GM12892 (cell line): Measurements from ENCODE around the gene ILF3.

Source experiments
- POLR2A ChIP-seq: IDR thresholded peaks from 2 replicates; pipeline ENCODE4 v1.6.1; 2011; ENCODE audit warnings: low read depth, low read length, control low read depth
- POLR2AphosphoS5 ChIP-seq: IDR thresholded peaks from 2 replicates; pipeline ENCODE4 v1.6.1; 2011; ENCODE audit warnings: low read depth, low read length, control low read depth
- TAF1 ChIP-seq: IDR thresholded peaks from 2 replicates; pipeline ENCODE4 v1.6.1; 2011; ENCODE audit warnings: low read depth, mild to moderate bottlenecking, control low read depth, low read length, borderline replicate concordance

DNA sequence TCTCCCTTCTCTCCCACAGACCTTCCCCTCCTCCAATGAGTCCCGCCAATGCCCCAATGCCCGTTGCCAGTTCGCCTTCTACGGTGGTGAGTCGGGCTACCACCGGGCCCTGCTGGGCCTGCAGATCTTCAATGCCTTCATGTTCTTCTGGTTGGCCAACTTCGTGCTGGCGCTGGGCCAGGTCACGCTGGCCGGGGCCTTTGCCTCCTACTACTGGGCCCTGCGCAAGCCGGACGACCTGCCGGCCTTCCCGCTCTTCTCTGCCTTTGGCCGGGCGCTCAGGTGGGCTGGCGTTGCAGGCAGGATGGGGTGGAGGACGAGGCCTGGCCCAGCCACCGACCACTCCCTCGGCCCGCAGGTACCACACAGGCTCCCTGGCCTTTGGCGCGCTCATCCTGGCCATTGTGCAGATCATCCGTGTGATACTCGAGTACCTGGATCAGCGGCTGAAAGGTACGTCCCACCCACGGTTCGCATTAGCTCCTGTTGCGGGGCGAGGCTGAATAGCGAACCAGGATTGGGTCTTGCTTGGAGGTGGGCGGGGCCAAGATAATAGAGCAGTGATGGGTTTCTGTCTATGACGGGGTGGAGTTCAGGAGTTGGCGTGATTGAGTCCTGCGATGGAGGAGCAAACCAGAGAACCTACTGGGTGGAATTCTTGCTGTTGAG lies 17.7 kb upstream of the ILF3 start:
- no peak for TF ChIP-seq POLR2A
- TF ChIP-seq TAF1, result no peak
- TF ChIP-seq POLR2AphosphoS5, result no peak
